Karpas-422 (cell line): ENCODE measurements around the gene TOMM34. TPM values are rescaled to one million over a fixed set of nuclear protein-coding genes. Genes with fewer than 3 reads are reported as not detected.
A peak's percentile ranks its signal among the peaks of the same experiment; 100 is the strongest.

ENCODE experiments used
- DNase-seq: peaks from one replicate; pipeline ENCODE4 v3.0.0-alpha.2; 2015
- H2AFZ ChIP-seq: fragments of 200-600 bp; sonication (generic); 2 replicates; pipeline ENCODE4 v1.6.1; 2014; ENCODE audit warnings: antibody characterized with exemption, low read length, mixed read lengths
- H3K27ac ChIP-seq: fragments of 200-600 bp; sonication (generic); 2 replicates; pipeline ENCODE4 v1.5.1; 2014; ENCODE audit warnings: mild to moderate bottlenecking, low read length, moderate library complexity
- H3K27me3 ChIP-seq: fragments of 200-600 bp; sonication (generic); 2 replicates; pipeline ENCODE4 v1.6.1; 2014; ENCODE audit warnings: low read length, mixed read lengths
- H3K36me3 ChIP-seq: fragments of 200-600 bp; sonication (generic); 2 replicates; pipeline ENCODE4 v1.6.1; 2014; ENCODE audit warnings: low read length, mixed read lengths; ENCODE audit not compliant: insufficient read depth
- H3K4me1 ChIP-seq: fragments of 200-600 bp; sonication (generic); 2 replicates; pipeline ENCODE4 v1.6.1; 2014; ENCODE audit warnings: mild to moderate bottlenecking, low read length, mixed read lengths
- H3K4me2 ChIP-seq: fragments of 200-600 bp; sonication (generic); 2 replicates; pipeline ENCODE4 v1.6.1; 2014; ENCODE audit warnings: low read length, low read depth, mild to moderate bottlenecking; ENCODE audit not compliant: poor library complexity, severe bottlenecking
- H3K4me3 ChIP-seq: fragments of 200-600 bp; sonication (generic); 2 replicates; pipeline ENCODE4 v1.5.1; 2014; ENCODE audit warnings: mild to moderate bottlenecking, antibody characterized with exemption, low read length, mixed read lengths
- H3K79me2 ChIP-seq: fragments of 200-600 bp; sonication (generic); 2 replicates; pipeline ENCODE4 v1.6.1; 2014; ENCODE audit warnings: mild to moderate bottlenecking, low read length, mixed read lengths
- H3K9ac ChIP-seq: fragments of 200-600 bp; sonication (generic); 2 replicates; pipeline ENCODE4 v1.6.0; 2014; ENCODE audit warnings: low read length
- H3K9me2 ChIP-seq: fragments of 200-600 bp; sonication (generic), shearing (Covaris generic); replicated peaks from 2 replicates; pipeline ENCODE4 v1.6.0; 2014; ENCODE audit warnings: mild to moderate bottlenecking, low read length, moderate library complexity; ENCODE audit not compliant: insufficient read depth
- H3K9me3 ChIP-seq: fragments of 300-700, 200-600 bp; sonication (generic); 2 replicates; pipeline ENCODE4 v1.6.1; 2014; ENCODE audit warnings: low read length, mixed read lengths
- H4K20me1 ChIP-seq: fragments of 200-600 bp; sonication (generic); 2 replicates; pipeline ENCODE4 v1.6.1; 2014; ENCODE audit warnings: mild to moderate bottlenecking, antibody characterized with exemption, low read length, low read depth; ENCODE audit not compliant: insufficient read depth
- total RNA-seq: library from RNA; depleted of rRNA; stranded (reverse); fragments of >200 nt; shearing (Covaris generic); gene quantifications from 2 replicates; pipeline ENCODE4 v1.2.3, GENCODE V29; 2014; ENCODE audit warnings: low replicate concordance

The TOMM34 gene
- total RNA-seq, 1 experiment from 2014 or later: 42.7 TPM

DNA sequence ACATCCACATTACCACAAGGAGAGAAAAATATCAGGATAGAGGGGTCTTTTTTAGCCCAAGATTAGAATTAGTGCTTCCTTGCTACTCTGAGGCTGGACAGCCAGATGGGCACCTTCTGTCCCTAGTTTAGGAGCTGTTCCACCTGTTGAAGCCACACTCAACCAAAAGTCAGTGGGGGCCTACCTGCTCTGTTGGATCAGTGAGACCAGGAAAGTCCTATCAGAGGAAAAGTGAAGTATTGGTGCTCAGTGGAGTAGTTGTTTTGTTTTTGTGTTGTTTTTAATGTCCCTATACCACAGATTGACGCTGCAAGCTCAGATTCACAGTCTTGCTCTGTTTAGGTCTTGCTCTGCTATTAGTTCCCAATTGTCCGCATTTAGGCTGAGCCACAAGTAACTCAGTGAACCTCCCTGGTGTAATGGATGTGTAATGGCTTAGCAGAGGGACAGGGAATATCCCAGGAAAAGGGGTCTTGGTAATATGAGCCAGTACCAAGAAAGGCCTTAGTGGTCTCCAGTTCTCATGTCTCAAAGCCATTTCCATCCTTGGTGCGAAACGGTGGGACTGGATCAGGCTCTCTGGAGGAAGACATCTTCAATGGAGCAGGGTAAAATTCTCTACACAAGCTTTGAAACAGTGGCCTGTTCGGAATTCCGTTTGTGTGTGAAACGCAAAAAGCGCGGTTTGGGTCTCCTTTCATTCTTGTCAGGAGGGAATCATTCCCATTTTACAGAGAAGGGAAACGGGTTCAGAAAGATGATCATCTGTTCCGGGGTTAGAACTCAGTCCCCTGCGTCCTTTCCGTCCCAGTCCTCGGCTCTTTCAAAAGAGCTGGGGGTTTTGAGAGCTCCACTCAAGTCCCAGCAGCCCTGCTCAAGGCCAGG, 51.0 kb downstream of the TOMM34 start:
- DNase-seq: no peak
- H3K9me3 ChIP-seq: no peaks in the 10 kb centered on the region
- peaks cover 54% of the 10 kb centered on the region; the same call in 1 of the 2 replicates for H3K36me3 ChIP-seq
- H3K27me3 ChIP-seq: no peaks in the 10 kb centered on the region
- H3K4me2 ChIP-seq: peak overlapping the region; percentile 91
- peak overlapping the region; percentile 89 for H3K4me3 ChIP-seq
- no peak overlapping the region for H2AFZ ChIP-seq
- H3K27ac ChIP-seq: no peak overlapping the region
- peaks cover 14% of the 10 kb centered on the region for H3K4me1 ChIP-seq
- H3K9me2 ChIP-seq: no peaks in the 10 kb centered on the region
- H4K20me1 ChIP-seq: peaks cover 3% of the 10 kb centered on the region; the same call in 1 of the 2 replicates
- H3K79me2 ChIP-seq: peaks cover 28% of the 10 kb centered on the region
- peak overlapping the region; percentile 87 for H3K9ac ChIP-seq

GRCh38 chr20:44904377-44904776, 55.8 kb downstream of the TOMM34 start:
- H4K20me1 ChIP-seq: peaks cover 34% of the 10 kb centered on the region
- H3K4me2 ChIP-seq: no peak overlapping the region
- no peak for DNase-seq
- peaks cover 76% of the 10 kb centered on the region; the same call in 1 of the 2 replicates for H3K36me3 ChIP-seq
- H3K9me3 ChIP-seq: no peaks in the 10 kb centered on the region
- H2AFZ ChIP-seq: no peak overlapping the region
- no peaks in the 10 kb centered on the region for H3K27me3 ChIP-seq
- no peaks in the 10 kb centered on the region for H3K9me2 ChIP-seq
- no peak overlapping the region for H3K4me3 ChIP-seq
- H3K4me1 ChIP-seq: peaks cover 5% of the 10 kb centered on the region
- peaks cover 51% of the 10 kb centered on the region for H3K79me2 ChIP-seq
- no peak overlapping the region for H3K27ac ChIP-seq
- H3K9ac ChIP-seq: no peak overlapping the region

DNA sequence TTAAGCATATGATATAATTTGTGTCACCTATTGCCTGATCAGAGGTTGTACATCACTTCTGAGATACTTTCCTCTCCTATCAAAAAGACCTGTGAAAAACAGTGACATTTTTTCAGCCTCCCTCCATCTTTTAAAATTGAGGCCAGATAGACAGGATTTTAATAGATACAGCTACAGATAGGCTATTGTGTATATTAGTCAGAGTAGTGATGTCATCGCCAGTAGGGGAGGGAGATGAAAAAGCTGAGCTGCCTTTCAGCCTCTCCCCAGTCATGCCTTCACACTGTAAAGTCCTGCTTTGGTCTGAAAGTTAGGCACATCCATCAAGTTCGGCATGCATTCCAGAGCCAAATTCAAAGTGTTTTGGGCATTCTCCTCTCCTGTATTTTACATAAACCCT, 58.2 kb downstream of the TOMM34 start:
- H4K20me1 ChIP-seq: peaks cover 56% of the 10 kb centered on the region
- H3K4me3 ChIP-seq: no peak overlapping the region
- peaks cover 76% of the 10 kb centered on the region; the same call in 1 of the 2 replicates for H3K36me3 ChIP-seq
- H3K9me3 ChIP-seq: no peaks in the 10 kb centered on the region
- no peak overlapping the region for H3K27ac ChIP-seq
- H3K4me2 ChIP-seq: no peak overlapping the region
- no peak overlapping the region for H2AFZ ChIP-seq
- no peaks in the 10 kb centered on the region for H3K9me2 ChIP-seq
- H3K79me2 ChIP-seq: peaks cover 75% of the 10 kb centered on the region
- H3K4me1 ChIP-seq: peaks cover 12% of the 10 kb centered on the region
- H3K9ac ChIP-seq: no peak overlapping the region
- DNase-seq: no peak
- no peaks in the 10 kb centered on the region for H3K27me3 ChIP-seq

DNA sequence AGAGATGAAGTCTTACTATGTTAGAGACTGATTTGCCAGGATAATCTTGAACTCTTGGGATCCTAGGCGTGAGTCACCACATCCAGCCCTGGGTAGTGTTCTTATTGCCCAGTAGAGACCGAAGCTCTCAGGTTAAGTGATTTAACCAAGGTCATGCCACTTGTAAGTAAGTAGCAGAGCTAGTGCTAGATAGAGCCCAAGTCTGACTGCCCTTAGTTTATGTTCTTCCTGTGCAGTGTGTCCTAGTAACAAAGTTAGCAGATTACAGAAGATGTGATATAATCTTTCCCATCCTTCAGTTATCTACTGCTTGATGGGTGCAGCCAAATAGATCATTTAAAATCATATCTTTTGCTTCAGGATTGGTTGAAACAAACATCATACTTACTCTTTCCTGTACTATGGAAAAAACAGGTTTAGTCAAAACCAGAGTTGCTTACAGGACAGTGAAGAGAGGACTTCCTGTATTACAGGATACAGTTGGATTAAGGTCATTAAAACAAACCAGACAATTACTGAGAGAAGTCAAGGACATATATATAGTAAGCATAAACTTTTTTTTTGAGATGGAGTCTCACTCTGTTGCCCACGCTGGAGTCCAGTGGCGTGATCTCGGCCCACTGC, 59.9 kb downstream of the TOMM34 start:
- Histone ChIP-seq H3K4me2 (no peak overlapping the region), H3K79me2 (peaks cover 91% of the 10 kb centered on the region), H3K36me3 (peaks cover 64% of the 10 kb centered on the region; the same call in 1 of the 2 replicates), H3K27me3 (no peaks in the 10 kb centered on the region), H3K9ac (no peak overlapping the region), H3K9me3 (no peaks in the 10 kb centered on the region), H3K4me1 (peaks cover 22% of the 10 kb centered on the region), H3K4me3 (no peak overlapping the region), H3K27ac (no peak overlapping the region), H4K20me1 (peaks cover 70% of the 10 kb centered on the region), H2AFZ (no peak overlapping the region), H3K9me2 (no peaks in the 10 kb centered on the region)
- no peak for DNase-seq

DNA sequence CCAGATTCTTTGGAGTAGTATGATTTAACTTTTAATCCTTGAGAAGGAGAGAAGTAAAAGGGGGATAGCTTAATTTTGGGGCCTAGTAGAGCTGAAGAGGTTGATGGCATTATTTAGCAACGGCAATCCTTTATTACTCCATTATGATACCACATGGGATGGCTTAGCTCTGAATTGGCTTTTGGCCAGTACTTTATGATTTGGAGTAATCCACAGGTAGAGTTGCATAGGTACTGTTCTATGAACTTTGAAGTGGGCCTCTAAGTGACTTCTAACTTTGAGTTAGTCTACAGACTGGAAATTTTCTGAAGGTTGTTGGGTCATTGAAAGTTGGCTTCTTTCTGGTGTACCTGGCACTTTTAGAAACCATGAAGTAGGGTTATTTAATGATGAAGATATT, 63.1 kb downstream of the TOMM34 start:
- no peak overlapping the region for H2AFZ ChIP-seq
- H3K9me2 ChIP-seq: no peaks in the 10 kb centered on the region
- no peak for DNase-seq
- H3K9ac ChIP-seq: no peak overlapping the region
- peaks cover 81% of the 10 kb centered on the region for H4K20me1 ChIP-seq
- peaks cover 32% of the 10 kb centered on the region for H3K4me1 ChIP-seq
- H3K27ac ChIP-seq: no peak overlapping the region
- H3K36me3 ChIP-seq: peaks cover 51% of the 10 kb centered on the region
- H3K27me3 ChIP-seq: no peaks in the 10 kb centered on the region
- no peaks in the 10 kb centered on the region for H3K9me3 ChIP-seq
- no peak overlapping the region for H3K4me3 ChIP-seq
- H3K79me2 ChIP-seq: peaks cover 100% of the 10 kb centered on the region
- H3K4me2 ChIP-seq: no peak overlapping the region

DNA sequence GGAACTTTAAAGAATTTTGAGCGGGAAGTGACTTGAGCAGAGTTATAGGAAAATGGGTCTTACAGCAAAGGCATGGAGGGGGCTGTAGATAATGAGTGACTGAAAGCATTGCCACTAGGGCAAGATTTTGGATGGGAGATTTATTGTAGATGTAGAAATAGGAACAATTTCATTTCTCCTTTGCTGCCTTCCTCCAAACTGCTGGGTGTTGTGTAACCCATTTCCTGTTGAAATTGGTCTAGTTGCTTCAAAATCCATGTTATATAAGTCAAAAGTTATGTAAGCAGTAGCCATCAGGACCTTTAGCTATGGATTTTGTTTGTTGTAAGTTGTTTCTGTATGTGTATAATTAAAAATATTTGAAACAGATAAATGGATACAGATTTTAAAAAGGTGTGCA, 63.6 kb downstream of the TOMM34 start:
- Histone ChIP-seq H3K9me3 (no peaks in the 10 kb centered on the region), H3K4me2 (no peak overlapping the region), H3K27ac (no peak overlapping the region), H3K36me3 (peaks cover 53% of the 10 kb centered on the region), H2AFZ (no peak overlapping the region), H3K4me3 (no peak overlapping the region), H3K9me2 (no peaks in the 10 kb centered on the region), H4K20me1 (peaks cover 80% of the 10 kb centered on the region), H3K27me3 (no peaks in the 10 kb centered on the region), H3K9ac (no peak overlapping the region), H3K79me2 (peaks cover 100% of the 10 kb centered on the region), H3K4me1 (peaks cover 32% of the 10 kb centered on the region)
- DNase-seq: no peak

GRCh38 chr20:44894959-44895358, 65.2 kb downstream of the TOMM34 start:
- Histone ChIP-seq H3K9me3 (no peaks in the 10 kb centered on the region), H3K36me3 (peaks cover 52% of the 10 kb centered on the region), H3K27ac (no peak overlapping the region), H3K4me2 (no peak overlapping the region), H2AFZ (no peak overlapping the region), H3K4me1 (peaks cover 32% of the 10 kb centered on the region), H3K9me2 (no peaks in the 10 kb centered on the region), H3K79me2 (peaks cover 100% of the 10 kb centered on the region), H3K4me3 (no peak overlapping the region), H3K9ac (no peak overlapping the region), H4K20me1 (peaks cover 68% of the 10 kb centered on the region), H3K27me3 (no peaks in the 10 kb centered on the region)
- no peak for DNase-seq
